ENCODE data around the gene SAMD13. TPM values are rescaled to one million over a fixed set of nuclear protein-coding genes. Genes with fewer than 3 reads are reported as not detected.

The SAMD13 gene
- total RNA-seq, 1 donor = under 0.01 TPM

- H4K20me1 ChIP-seq (ENCODE audit: insufficient read depth, low read length) = no peaks in the 10 kb centered on the region
- H3K4me2 ChIP-seq (ENCODE audit: insufficient read depth, low read length) = no peak overlapping the region
- no peak for TF ChIP-seq CTCF (IDR thresholded peaks at IDR 0.05; ENCODE audit: extremely low read depth, low read depth, low read length)
- no peak overlapping the region for H3K4me3 ChIP-seq (ENCODE audit: insufficient read depth, low read length)
- H3K36me3 ChIP-seq (ENCODE audit: insufficient read depth, low read length) = no peaks in the 10 kb centered on the region
- DNase-seq (ENCODE audit: insufficient read length, low spot score, missing footprints) = no peak
- H2AFZ ChIP-seq (ENCODE audit: low read length) = no peak overlapping the region
- H3K27ac ChIP-seq (ENCODE audit: low read depth, low read length) = peak overlapping the region; percentile 75
- H3K27me3 ChIP-seq (ENCODE audit: insufficient read depth, low read length) = no peaks in the 10 kb centered on the region
- H3K79me2 ChIP-seq (ENCODE audit: insufficient read depth, low read length) = no peaks in the 10 kb centered on the region
- no peaks in the 10 kb centered on the region for H3K9me3 ChIP-seq (ENCODE audit: low read depth, low read length)
- peaks cover 33% of the 10 kb centered on the region for H3K4me1 ChIP-seq (ENCODE audit: insufficient read depth, low read length)
Observed at GRCh38 chr1:84367219-84367618, 65.7 kb downstream of the SAMD13 start.

DNA sequence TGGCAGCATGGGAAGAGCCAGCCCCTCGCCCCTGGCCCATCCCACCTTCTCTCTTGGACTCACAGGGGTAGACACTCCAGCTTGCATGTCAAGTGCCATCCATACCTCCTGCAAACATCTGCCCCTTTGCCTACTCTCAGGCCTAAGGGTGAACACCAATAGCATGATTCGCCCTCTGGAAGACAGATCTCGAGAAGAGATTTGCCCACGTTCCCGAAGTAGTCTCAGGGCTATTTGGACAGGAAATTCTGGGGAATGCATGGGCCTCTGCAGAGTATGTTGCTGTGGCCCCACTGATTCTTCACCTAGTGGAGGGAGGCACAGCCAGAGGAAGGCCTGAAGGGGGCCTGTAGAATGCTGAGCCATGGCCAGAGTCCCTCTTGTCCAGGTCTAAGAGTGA lies 66.9 kb downstream of the SAMD13 start:
- Histone ChIP-seq H3K4me3 (ENCODE audit: insufficient read depth, low read length) (no peak overlapping the region), H3K9me3 (ENCODE audit: low read depth, low read length) (no peaks in the 10 kb centered on the region), H3K4me1 (ENCODE audit: insufficient read depth, low read length) (peaks cover 28% of the 10 kb centered on the region), H3K27me3 (ENCODE audit: insufficient read depth, low read length) (no peaks in the 10 kb centered on the region), H3K4me2 (ENCODE audit: insufficient read depth, low read length) (no peak overlapping the region), H2AFZ (ENCODE audit: low read length) (no peak overlapping the region), H4K20me1 (ENCODE audit: insufficient read depth, low read length) (no peaks in the 10 kb centered on the region), H3K27ac (ENCODE audit: low read depth, low read length) (no peak overlapping the region), H3K79me2 (ENCODE audit: insufficient read depth, low read length) (no peaks in the 10 kb centered on the region), H3K36me3 (ENCODE audit: insufficient read depth, low read length) (no peaks in the 10 kb centered on the region)
- no peak for TF ChIP-seq CTCF (IDR thresholded peaks at IDR 0.05; ENCODE audit: extremely low read depth, low read depth, low read length)
- DNase-seq (ENCODE audit: insufficient read length, low spot score, missing footprints) = no peak

DNA sequence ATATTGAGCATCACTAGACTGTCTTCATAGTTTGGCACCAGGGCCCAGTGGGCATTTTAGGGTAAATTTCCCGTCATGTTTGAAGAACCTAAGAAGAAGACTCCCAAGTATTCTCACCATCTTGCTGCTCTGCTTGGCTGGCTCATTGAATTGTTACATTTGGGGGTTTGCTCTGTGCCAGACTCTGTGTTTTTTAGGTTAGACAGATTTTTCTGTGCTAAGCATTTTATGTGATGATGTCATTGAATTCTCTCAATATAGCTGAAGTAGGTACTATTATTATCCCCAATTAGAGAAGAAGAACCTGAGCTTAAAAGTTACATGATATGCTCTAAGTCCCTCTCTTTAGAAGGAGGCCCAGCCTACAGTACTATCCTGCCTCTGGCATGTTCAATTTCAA lies 68.8 kb downstream of the SAMD13 start:
- Histone ChIP-seq H3K27me3 (ENCODE audit: insufficient read depth, low read length) (no peaks in the 10 kb centered on the region), H3K79me2 (ENCODE audit: insufficient read depth, low read length) (no peaks in the 10 kb centered on the region), H3K27ac (ENCODE audit: low read depth, low read length) (no peak overlapping the region), H4K20me1 (ENCODE audit: insufficient read depth, low read length) (no peaks in the 10 kb centered on the region), H2AFZ (ENCODE audit: low read length) (no peak overlapping the region), H3K4me2 (ENCODE audit: insufficient read depth, low read length) (no peak overlapping the region), H3K4me1 (ENCODE audit: insufficient read depth, low read length) (peaks cover 30% of the 10 kb centered on the region), H3K36me3 (ENCODE audit: insufficient read depth, low read length) (no peaks in the 10 kb centered on the region), H3K9me3 (ENCODE audit: low read depth, low read length) (no peaks in the 10 kb centered on the region), H3K4me3 (ENCODE audit: insufficient read depth, low read length) (no peak overlapping the region)
- no peak for DNase-seq (ENCODE audit: insufficient read length, low spot score, missing footprints)
- no peak for TF ChIP-seq CTCF (IDR thresholded peaks at IDR 0.05; ENCODE audit: extremely low read depth, low read depth, low read length)

GRCh38 chr1:84370831-84371394 lies 69.4 kb downstream of the SAMD13 start:
- H3K27me3 ChIP-seq (ENCODE audit: insufficient read depth, low read length) = no peaks in the 10 kb centered on the region
- DNase-seq (ENCODE audit: insufficient read length, low spot score, missing footprints) = no peak
- no peak overlapping the region for H3K27ac ChIP-seq (ENCODE audit: low read depth, low read length)

More at GRCh38 chr1:84370831-84371394, 69.4 kb downstream of the SAMD13 start:
- Histone ChIP-seq H3K36me3 (ENCODE audit: insufficient read depth, low read length) (no peaks in the 10 kb centered on the region), H3K4me3 (ENCODE audit: insufficient read depth, low read length) (no peak overlapping the region), H3K4me1 (ENCODE audit: insufficient read depth, low read length) (peaks cover 32% of the 10 kb centered on the region), H4K20me1 (ENCODE audit: insufficient read depth, low read length) (no peaks in the 10 kb centered on the region), H3K79me2 (ENCODE audit: insufficient read depth, low read length) (no peaks in the 10 kb centered on the region), H3K4me2 (ENCODE audit: insufficient read depth, low read length) (no peak overlapping the region), H2AFZ (ENCODE audit: low read length) (no peak overlapping the region), H3K9me3 (ENCODE audit: low read depth, low read length) (no peaks in the 10 kb centered on the region)
- TF ChIP-seq CTCF (IDR thresholded peaks at IDR 0.05; ENCODE audit: extremely low read depth, low read depth, low read length) = no peak

Data from osteoblast (primary cell).